NCI-H187 treated with DMSO at 0.1 percent for 48 hours (cell line): ENCODE measurements around the gene TATDN2.

Source experiments
- DNase-seq: peaks from one replicate; lab custom pipeline; 2025; lab: John Stamatoyannopoulos, UW

Gene TATDN2, protein sequence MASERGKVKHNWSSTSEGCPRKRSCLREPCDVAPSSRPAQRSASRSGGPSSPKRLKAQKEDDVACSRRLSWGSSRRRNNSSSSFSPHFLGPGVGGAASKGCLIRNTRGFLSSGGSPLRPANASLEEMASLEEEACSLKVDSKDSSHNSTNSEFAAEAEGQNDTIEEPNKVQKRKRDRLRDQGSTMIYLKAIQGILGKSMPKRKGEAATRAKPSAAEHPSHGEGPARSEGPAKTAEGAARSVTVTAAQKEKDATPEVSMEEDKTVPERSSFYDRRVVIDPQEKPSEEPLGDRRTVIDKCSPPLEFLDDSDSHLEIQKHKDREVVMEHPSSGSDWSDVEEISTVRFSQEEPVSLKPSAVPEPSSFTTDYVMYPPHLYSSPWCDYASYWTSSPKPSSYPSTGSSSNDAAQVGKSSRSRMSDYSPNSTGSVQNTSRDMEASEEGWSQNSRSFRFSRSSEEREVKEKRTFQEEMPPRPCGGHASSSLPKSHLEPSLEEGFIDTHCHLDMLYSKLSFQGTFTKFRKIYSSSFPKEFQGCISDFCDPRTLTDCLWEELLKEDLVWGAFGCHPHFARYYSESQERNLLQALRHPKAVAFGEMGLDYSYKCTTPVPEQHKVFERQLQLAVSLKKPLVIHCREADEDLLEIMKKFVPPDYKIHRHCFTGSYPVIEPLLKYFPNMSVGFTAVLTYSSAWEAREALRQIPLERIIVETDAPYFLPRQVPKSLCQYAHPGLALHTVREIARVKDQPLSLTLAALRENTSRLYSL

GRCh38 chr3:10248184-10248983, at the start of gene TATDN2:
TATDN2 (plus strand) TSS chr3:10248459; CDS start chr3:10249201, 742 bp downstream.
- DNase-seq = peak; percentile 65

DNA sequence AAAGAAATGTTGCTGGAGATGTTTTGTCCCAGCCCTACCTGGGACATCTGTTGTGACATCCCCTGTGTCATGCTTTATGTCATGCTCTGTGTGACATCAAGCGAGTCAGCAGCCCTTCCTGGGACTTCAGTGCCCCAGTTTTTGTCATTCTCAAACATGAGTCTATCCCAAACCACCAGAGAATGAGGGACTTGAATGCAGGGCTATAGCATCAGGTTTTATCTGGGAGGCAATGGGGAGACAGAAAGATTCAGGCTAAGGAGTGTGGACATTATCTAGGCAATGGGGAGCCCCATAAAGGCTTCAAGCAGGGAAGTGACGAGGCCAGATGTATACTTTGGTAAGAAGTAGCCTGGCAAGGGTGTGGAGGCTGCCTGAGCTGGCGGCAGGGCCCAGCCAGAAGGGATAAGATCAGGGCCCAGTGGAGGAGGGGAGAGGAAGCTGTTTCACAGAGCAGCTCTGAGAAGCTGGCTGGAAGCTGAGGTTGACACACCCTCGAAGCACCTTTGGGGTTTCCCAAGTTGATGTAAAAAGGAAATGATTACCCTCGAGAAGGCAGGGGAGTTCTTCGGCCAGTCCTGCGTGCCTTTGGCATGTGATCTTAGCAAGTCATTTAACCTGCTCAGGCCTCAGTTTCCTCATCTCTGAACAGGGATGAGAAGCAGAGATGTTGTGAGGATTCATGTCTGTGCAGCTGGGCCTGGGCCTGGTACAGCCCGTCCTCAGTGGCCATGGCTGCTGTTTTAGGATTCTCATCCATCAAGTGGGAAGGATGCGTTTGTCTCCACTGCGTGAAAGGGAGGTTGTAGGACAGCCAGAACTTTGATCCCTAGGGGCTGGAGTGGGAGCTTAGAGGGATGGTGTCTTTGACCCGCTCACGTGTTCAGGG, 49.3 kb upstream of the TATDN2 start:
- no peak for DNase-seq

DNA sequence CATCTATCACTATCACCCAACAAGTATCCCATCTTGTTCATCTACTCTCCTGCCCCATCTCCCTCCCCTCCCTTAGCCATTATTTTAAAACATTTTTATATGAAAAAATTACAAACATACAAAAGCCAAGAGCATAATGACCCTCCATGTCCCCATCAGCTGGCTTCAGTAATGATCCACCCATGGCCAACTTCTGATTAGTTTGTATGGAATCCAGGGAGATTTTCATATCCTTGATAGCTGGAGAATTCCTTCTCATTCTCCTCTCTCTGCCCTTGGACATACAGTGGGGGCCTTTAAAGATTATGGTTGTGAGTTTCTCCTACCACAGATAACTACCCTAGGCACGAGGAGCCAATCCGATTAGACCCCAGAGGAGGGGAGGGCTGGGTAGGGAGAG, 43.3 kb upstream of the TATDN2 start:
- no peak for DNase-seq

DNA sequence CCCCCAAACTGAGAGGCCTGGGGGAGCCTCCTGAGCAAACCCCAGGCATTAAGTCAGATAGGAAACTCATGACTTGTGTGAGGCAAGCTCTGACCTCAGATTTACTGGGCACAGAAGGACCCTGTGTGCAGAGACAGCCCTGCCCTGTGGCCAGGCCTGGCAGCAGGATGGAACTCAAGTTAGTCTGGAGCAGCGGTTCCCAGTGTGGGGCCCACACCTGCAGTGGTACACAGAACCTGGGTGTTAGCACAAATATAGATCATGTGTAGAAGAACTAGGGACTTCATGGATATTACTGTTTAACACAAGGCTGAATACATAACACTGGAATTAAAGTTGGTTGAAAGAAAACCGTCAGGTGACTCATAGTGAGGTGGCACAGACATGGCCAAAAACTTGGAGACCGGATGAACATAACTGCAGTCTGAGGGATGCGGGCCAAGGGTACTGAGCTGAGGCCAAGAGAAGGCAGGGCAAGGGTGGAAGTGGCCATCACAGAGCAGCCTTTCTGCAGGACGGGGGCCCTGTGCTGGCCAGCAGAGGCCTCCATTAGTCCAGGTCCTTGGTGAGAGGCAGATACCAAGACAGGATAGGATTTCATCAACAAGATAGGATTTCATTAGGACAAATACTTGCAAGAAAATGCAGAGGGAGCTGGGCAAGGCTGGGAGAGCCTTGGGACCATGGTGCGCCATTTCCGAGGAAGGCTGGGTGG, 42.7 kb upstream of the TATDN2 start:
- no peak for DNase-seq

DNA sequence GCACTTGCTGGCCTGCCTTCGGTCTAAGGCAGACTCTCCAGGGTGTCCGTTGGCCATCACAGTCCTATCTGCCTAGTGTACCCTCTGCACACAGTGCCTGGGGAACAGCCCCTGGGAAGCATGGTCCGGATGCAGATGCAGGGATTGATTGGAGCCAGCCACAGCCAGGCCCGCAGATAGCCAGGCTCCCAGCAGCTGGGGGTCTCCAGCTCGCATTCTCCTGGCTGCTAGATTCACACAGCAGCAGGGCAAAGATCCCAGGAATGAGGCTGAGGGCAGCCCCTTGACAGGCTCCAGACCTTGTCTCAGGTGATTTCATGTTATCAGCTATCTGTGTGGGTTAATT, 42.1 kb upstream of the TATDN2 start:
- no peak for DNase-seq

DNA sequence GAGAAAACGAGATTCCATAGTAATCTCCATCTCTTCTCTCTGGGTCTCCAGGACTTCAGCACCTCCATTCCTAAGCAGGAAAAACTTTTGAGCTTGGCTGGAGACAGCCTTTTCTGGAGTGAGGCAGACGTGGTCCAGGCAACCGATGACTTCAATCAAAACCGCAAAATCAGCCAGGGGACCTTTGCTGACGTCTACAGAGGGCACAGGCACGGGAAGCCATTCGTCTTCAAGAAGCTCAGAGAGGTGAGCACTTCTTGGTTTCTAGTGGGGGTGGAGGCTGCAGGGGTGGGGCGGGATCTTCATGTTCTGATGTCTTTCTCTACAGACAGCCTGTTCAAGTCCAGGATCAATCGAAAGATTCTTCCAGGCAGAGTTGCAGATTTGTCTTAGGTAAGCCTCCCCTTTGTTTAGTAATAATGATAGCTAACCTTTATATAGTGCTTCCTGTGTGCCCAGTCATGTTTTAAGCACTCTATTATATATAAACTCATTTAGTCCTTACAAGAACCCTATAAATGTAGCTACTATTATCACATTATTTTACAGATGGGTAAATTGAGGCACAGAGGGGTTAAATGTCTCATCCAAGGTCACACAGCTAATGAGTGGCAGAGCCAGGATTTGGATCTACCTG, 35.0 kb upstream of the TATDN2 start:
- DNase-seq = no peak

DNA sequence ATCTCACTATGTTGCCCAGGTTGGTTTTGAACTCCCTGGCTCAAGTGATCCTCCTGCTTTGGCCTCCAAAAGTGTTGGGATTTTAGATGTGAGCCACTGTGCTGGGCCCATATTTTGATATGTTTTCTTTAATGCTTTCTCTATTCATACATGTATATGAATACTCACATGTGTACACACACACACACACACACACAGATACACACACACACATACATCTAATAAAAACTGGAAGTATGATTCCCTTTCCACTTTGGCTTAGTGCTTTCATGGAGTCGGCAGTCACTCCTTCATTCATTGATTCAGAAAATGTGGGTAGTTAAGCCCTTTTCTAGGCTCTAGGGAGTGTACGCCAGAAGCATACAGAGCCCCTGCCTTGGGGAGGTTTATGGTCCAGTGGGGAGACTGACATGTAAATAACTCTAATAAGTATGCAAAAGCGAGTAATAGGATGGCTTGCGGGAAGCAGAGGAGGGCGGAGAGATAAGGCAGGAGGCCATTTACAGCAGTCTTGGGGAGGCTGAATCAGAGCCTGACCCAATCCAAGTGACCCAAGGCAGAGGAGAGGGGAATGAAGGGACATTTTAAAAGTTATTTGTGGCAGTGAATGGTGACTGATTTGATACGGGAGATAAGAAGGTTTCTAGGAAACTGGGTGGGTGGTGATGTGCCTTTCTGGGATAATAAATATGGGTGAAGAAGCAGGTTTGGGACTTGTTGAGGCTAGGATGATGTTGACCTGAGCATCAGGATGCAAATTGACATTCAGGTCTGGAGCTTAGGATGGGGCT, 32.5 kb upstream of the TATDN2 start:
- no peak for DNase-seq

DNA sequence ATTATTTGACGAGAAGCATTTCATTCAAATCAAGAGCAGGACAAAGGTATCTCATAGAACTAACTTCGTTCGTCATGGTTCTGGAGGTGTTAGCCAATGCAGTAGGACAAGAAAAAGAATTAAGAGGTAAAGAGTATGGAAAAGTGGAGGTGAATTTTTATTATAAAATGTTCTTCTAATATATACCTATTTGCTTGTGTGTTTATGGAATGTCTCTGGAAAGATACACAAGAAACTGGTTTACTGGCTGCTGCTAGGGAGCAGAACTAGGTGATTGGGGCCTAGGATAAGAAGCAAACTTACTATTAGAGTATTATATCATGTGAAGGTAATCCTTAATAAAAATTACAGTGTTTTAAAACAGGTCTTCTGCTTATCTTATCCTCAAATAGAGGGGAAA, 30.9 kb upstream of the TATDN2 start:
- no peak for DNase-seq

GRCh38 chr3:10219737-10220136, 28.5 kb upstream of the TATDN2 start:
- no peak for DNase-seq

- no peak for DNase-seq
Observed at GRCh38 chr3:10223676-10224639, 24.3 kb upstream of the TATDN2 start.

DNA sequence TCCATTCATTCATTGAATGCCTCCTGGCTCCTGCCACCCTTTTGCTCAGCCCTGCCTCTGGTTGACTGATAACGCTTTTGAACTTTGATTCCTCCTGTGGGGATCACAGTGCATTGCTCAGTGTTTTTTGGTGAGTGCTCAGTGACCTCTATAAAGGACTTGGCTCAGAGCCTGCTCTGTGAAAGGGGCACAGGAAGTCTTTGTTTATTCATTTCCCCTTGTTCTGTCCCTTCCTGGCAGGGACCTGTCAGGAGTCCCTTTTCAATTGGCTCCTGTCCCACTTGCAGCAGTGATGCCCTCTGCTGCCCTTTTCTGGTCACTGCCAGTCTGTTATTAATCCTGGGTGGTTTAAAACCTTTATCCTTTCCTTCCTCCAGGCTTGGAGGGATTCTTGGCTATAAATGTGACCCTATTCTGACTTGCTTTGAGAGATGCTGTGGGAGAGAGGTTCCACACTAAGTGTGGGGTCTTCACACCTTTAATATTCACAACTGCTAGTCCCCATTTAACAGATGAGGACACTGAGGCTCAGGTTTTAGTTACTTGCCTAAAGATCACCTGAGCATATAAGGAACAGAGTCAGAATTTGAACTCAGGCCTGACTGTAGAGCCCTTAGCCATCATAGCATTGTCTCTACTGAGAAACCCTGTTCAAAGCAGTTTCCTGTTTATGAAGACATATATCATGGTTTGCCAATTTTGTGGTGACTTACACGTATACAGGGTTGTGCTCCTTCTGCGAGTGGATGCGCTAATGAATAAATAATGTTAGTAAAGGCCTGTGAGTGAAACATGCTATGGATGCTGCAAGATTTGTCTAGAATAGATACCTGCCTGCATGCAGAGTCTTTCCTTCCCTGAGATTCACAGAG, 23.2 kb upstream of the TATDN2 start:
- DNase-seq = no peak

DNA sequence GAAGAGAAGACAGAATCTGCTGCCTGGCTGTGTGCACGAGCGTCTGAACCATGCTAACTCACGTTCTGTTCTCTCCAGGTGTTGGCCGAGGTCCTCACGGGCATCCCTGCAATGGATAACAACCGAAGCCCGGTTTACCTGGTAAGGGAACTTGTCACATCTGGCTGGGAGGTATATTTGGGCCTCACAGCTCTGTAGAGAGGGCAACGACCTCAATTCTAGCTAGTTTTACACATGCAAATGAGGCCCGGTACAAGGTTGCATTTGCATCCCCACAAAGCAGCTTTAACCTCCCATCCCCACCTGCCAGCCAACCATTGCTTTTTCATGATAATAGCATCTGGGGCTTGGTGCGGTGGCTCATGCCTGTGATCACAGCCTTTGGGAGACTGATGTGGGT, 22.0 kb upstream of the TATDN2 start:
- DNase-seq = no peak

- no peak for DNase-seq
Observed at GRCh38 chr3:10228248-10228950, 19.9 kb upstream of the TATDN2 start.

GRCh38 chr3:10229576-10229975, 18.7 kb upstream of the TATDN2 start:
- DNase-seq = no peak

DNA sequence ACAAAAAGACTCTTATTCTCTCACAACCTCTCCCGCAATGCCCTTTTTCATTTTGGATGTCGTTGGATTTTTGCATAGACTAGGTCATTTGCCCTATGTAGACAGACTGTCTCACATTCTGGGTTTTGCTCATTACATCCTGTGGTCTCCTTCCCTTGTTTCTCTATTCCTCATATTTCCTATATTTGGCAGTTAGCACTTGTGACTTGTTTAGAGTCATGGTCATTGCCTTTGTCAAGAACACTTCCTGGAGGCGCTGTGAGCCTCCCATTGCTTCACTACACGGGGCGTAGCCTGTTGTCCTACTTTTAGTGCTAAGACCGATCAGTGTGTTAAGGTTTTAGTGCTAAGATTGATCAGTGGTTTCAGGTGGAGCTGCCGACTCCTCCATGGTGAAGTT, 16.1 kb upstream of the TATDN2 start:
- no peak for DNase-seq

DNA sequence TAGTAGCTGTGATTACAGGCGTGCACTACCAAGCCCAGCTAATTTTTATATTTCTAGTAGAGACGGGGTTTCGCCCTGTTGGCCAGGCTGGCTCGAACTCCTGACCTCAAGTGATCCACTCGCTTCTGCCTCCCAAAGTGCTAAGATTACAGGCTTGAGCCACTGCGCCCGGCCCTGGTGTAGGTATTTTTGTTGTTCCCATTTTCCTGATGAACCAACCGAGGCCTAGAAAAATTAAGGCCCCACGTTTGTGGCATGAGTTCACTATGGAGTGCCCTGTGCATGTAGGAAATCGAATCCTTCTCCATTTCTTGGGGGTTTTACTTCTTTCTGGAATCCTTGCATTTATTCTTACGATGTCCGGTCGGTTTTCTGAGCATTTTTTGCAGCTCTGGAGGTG, 14.3 kb upstream of the TATDN2 start:
- DNase-seq = no peak
